HUES48 (cell line): ENCODE data around the gene CRYGN.

Source experiments
- H3K27ac ChIP-seq: one replicate; pipeline ENCODE4 v1.7.0; 2013; ENCODE audit warnings: low read depth, low read length, inconsistent platforms
- H3K27me3 ChIP-seq: 2 replicates; pipeline ENCODE4 v1.6.1; 2013; ENCODE audit warnings: mild to moderate bottlenecking, low read length; ENCODE audit not compliant: control insufficient read depth, insufficient read depth
- H3K36me3 ChIP-seq: 2 replicates; pipeline ENCODE4 v1.6.1; 2013; ENCODE audit warnings: low read length; ENCODE audit not compliant: control insufficient read depth, insufficient read depth
- H3K4me1 ChIP-seq: 2 replicates; pipeline ENCODE4 v1.6.1; 2013; ENCODE audit warnings: mild to moderate bottlenecking, low read length; ENCODE audit not compliant: control insufficient read depth, insufficient read depth
- H3K4me3 ChIP-seq: 2 replicates; pipeline ENCODE4 v1.5.1; 2013; ENCODE audit warnings: mild to moderate bottlenecking, low read depth, low read length
- H3K9ac ChIP-seq: 2 replicates; pipeline ENCODE4 v1.6.1; 2013; ENCODE audit warnings: mild to moderate bottlenecking, low read depth, low read length, moderate library complexity
- H3K9me3 ChIP-seq: 2 replicates; pipeline ENCODE4 v1.6.1; 2013; ENCODE audit warnings: low read length; ENCODE audit not compliant: control insufficient read depth, insufficient read depth

The CRYGN gene

DNA sequence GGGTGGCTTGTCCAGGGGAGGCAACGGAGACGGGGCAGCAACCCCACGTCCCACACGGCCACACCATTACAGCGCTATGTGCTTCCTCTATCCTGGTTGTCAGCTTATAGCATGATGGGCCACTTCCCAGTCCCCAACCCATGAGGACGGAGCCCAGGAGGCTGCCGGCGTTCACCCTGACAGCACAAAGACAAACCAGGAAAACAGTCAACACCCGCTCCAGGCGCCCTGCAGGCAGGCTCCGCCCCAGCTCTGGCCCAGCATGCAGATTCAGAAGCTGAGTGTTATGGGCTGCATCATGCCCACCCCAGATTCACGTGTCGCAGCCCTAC lies 44.9 kb downstream of the CRYGN start:
- H3K9ac ChIP-seq = no peak overlapping the region
- peaks cover 8% of the 10 kb centered on the region; the same call in 1 of the 2 replicates for H3K4me1 ChIP-seq
- H3K4me3 ChIP-seq = no peak overlapping the region
- H3K9me3 ChIP-seq = no peaks in the 10 kb centered on the region
- H3K36me3 ChIP-seq = peaks cover 7% of the 10 kb centered on the region; the same call in 1 of the 2 replicates
- no peak overlapping the region for H3K27ac ChIP-seq
- H3K27me3 ChIP-seq = no peaks in the 10 kb centered on the region

DNA sequence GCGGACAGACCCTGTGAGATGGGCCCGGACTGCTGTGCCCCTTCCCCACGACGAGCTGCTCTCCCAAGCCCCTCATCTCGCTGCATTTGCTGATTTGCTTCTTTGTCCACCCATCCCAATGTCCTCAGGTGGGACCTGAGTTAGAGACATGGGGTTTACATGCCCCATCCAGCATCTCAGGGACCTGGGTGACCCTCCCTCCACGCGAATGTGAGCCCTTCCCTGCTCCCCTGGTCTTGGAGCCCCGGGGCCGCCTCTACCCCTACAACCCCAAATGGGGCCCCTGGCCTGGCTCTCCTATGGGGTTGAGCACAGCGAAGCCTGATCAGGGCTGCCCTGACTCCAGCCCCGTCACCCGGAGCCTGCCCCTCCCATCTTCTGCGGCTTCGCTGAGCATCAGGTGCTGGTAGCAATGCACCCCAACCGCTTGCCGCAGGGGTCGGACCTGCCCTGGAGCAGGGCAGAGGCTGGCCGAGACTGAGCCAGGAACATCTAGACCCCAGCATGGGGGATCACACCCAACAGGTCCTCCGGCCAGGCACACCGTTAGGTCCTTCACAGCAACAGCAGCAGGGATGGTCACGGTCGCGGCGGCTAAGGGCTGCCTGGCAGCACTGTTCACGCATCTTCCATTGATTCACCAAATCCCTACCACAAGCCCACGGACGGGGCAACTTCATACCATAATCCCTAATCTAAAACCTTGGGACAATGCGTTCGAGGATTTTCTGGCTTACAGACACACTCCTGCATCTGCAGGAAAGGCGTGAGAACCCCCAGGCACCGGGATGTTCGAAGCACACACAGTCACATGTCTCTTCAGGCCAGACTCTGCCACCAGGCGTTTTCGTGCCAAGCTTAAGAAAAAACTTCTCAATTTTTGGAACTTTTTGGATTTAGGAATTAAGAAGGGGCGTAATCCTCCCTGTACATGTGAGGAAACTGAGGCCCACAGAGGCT lies 45.6 kb downstream of the CRYGN start:
- no peak overlapping the region for H3K4me3 ChIP-seq
- peaks cover 7% of the 10 kb centered on the region; the same call in 1 of the 2 replicates for H3K36me3 ChIP-seq
- peaks cover 8% of the 10 kb centered on the region; the same call in 1 of the 2 replicates for H3K4me1 ChIP-seq
- H3K9ac ChIP-seq = no peak overlapping the region
- no peaks in the 10 kb centered on the region for H3K27me3 ChIP-seq
- H3K27ac ChIP-seq = no peak overlapping the region
- no peaks in the 10 kb centered on the region for H3K9me3 ChIP-seq

DNA sequence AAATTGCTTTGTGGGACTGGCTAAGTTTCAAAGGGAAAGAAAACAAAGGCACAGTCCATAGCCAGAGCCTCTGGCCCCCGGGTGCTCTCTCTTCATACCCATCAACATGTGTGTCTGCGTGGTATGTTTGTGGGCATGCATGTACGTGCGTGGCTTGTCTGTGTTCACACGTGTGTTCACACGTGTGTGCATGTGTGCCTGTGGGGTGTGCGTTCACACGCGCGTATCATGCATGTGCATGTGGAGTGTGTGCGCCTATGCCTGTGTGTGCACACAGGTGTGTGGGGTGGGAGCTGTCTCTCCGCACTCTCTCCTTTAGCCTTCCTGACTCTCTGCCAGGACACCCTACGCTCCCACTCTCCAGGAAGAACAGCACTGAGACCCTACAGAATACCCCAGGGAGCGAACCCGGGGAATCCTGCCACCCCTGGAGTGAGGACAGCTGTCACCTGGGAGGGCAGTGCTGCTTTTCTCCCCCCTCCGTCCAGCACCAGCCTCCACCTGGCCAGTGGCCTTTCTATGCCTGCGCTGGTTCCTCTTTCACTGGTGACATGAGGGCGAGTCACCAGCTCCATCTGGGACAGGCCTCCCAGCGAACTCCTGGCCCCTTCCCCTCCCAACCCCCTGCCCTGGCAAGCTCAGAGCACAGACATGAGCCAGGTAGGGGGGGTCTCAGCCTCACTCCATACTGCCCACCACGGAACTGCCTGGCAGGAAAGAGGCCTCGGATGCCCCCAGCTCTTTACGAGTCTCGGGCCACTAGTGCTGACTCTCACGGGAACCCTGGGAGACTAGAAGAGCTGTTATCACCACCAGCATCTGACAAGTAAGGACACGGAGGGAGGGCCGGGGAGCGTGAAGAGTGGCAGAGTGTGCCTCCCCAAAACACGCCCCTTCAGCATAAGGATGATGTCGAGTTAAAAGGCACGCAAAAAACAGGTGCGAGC lies 46.6 kb downstream of the CRYGN start:
- H3K27me3 ChIP-seq = no peaks in the 10 kb centered on the region
- no peak overlapping the region for H3K27ac ChIP-seq
- peaks cover 5% of the 10 kb centered on the region; the same call in 1 of the 2 replicates for H3K36me3 ChIP-seq
- H3K4me1 ChIP-seq = peaks cover 8% of the 10 kb centered on the region; the same call in 1 of the 2 replicates
- H3K9me3 ChIP-seq = no peaks in the 10 kb centered on the region
- H3K9ac ChIP-seq = no peak overlapping the region
- H3K4me3 ChIP-seq = no peak overlapping the region

DNA sequence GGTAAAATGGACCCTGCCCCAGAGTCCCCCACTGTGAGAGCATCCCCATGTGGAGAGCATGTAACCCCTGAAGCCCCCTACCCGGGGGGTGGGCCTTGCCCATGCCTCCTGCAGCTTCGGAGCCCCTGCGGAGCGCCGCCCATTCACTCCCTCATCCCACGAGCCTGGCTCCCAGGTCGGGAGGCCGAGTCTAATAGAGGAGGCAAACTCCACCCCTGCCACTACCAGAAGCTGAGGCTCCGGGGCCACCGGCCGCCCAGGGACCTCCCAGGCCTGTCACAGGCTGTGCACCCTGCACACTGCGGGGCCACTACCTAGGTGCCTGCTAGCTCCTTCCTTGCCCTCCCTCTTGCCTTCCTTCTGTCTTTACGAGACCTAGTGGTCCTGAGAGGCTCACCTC lies 47.5 kb downstream of the CRYGN start:
- Histone ChIP-seq H3K27ac (no peak overlapping the region), H3K4me1 (peaks cover 8% of the 10 kb centered on the region; the same call in 1 of the 2 replicates), H3K9ac (no peak overlapping the region), H3K27me3 (no peaks in the 10 kb centered on the region), H3K4me3 (no peak overlapping the region), H3K36me3 (no peaks in the 10 kb centered on the region), H3K9me3 (no peaks in the 10 kb centered on the region)

DNA sequence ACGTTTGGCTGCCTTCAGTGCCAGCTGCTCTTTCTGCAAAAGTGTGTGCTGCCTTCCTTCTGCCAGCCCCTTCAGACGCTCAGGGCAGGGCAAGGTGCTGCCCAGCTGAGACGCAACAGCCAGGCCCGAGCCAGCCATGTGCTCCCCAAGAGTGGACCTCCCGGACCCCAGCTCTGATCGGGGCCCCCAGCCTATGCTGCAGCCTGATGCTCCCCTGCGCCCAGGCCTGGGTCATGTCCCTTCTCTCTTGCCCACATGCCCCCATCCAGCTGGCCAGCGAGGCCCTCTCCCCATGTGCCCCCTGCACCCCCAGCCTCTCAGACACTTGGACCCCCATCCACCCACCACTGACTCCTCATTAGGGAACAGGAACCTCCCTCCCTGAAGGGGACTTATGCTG lies 47.9 kb downstream of the CRYGN start:
- no peak overlapping the region for H3K4me3 ChIP-seq
- no peak overlapping the region for H3K9ac ChIP-seq
- peaks cover 8% of the 10 kb centered on the region; the same call in 1 of the 2 replicates for H3K4me1 ChIP-seq
- no peak overlapping the region for H3K27ac ChIP-seq
- no peaks in the 10 kb centered on the region for H3K27me3 ChIP-seq
- H3K36me3 ChIP-seq = no peaks in the 10 kb centered on the region
- H3K9me3 ChIP-seq = no peaks in the 10 kb centered on the region

DNA sequence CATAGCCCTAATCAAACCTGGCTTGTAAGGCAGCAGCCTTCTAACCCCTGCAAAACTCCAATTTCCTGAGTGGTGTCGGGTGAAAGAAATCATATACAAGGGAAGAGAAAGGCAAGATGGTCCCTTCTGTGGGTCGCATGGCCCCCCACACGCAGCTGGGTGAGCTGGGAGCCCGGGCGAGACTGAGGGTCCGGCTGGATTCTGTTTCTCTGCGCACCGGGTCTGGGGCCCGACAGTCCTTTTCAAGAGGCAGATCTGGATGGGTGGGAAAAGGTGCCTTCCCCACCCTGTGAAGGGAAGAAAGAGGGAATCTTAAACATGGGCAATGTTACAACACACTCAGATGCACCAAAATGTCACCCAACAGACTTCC lies 48.6 kb downstream of the CRYGN start:
- no peak overlapping the region for H3K9ac ChIP-seq
- no peak overlapping the region for H3K4me3 ChIP-seq
- H3K4me1 ChIP-seq = peaks cover 8% of the 10 kb centered on the region; the same call in 1 of the 2 replicates
- H3K9me3 ChIP-seq = no peaks in the 10 kb centered on the region
- no peak overlapping the region for H3K27ac ChIP-seq
- no peaks in the 10 kb centered on the region for H3K27me3 ChIP-seq
- H3K36me3 ChIP-seq = no peaks in the 10 kb centered on the region

DNA sequence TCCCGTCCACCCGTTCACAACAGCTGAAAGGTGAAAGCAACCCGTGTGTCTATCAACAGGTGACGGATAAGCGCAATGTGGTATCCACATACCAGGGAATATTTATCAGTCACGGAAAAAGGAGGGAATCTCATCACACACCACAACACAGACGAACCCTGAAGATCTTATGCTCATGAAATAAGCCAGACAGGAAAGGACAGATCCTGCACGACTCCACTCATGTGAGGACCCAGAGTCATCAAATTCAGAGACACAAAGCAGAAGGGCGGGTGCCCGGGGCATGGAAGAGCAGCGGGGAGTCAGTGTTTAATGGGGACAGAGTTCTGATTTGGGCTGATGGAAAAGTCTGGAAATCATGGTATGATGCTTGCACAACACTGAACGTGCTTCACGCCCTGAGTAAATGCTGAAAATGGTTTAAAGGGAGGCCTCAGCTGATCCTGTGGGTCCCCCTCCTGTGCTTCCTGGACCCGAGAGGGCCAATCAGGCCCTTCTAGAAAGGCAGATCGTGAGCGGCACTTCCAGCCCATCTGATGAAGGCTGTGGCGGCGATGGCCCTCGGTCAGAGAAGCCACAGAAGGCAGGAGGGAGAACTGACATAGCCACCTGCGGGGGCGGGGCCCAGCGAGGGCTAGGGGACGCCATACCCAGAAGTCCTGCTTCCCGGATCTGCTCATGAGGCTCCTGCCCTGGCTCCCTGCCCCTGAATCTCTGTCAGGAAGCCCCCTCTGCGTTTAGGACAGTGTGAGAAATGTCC lies 49.2 kb downstream of the CRYGN start:
- Histone ChIP-seq H3K36me3 (no peaks in the 10 kb centered on the region), H3K27ac (no peak overlapping the region), H3K9me3 (no peaks in the 10 kb centered on the region), H3K9ac (no peak overlapping the region), H3K4me1 (peaks cover 6% of the 10 kb centered on the region; the same call in 1 of the 2 replicates), H3K27me3 (no peaks in the 10 kb centered on the region), H3K4me3 (no peak overlapping the region)

DNA sequence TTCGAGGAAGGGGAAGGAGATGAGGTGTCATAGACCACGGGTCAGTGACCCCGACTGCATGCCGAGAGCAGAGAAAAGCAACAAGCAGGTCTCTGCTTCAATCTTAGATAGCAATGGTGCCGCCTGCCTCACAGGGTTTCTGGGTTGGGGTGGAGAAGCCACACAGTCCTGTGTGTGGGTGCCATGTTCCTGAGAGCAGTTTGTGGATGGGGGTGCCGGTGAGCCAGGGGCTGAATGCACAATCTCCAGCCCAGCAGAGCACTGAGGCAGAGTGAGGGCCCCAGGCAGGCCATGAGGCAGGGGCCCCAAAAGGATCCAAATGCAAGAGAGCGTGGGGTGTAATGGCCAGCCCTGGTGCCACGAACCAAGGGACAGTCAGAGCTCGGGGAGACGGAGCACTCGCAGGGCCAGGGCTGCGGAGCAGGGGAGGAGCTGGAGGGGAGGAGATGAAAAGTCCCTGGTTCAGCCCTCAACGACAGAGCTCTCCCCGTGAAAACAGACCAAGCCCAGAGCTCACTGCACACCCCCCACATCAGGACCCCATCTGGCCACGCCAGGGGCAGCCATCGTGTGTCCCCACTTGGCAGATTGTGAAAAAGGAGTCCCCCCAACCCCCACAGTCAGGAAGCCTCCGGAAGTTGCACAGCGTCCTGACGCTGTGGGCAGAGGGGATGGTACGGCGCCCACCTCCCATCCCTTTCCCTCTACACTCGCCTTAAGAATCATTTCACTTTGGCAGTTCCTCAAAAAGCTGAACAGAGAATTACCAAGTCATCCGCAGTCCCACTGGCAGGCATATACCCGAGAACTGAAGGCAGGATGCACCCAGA lies 50.0 kb downstream of the CRYGN start:
- Histone ChIP-seq H3K27ac (no peak overlapping the region), H3K27me3 (no peaks in the 10 kb centered on the region), H3K4me1 (peaks cover 3% of the 10 kb centered on the region; the same call in 1 of the 2 replicates), H3K9ac (no peak overlapping the region), H3K9me3 (no peaks in the 10 kb centered on the region), H3K36me3 (no peaks in the 10 kb centered on the region), H3K4me3 (no peak overlapping the region)

DNA sequence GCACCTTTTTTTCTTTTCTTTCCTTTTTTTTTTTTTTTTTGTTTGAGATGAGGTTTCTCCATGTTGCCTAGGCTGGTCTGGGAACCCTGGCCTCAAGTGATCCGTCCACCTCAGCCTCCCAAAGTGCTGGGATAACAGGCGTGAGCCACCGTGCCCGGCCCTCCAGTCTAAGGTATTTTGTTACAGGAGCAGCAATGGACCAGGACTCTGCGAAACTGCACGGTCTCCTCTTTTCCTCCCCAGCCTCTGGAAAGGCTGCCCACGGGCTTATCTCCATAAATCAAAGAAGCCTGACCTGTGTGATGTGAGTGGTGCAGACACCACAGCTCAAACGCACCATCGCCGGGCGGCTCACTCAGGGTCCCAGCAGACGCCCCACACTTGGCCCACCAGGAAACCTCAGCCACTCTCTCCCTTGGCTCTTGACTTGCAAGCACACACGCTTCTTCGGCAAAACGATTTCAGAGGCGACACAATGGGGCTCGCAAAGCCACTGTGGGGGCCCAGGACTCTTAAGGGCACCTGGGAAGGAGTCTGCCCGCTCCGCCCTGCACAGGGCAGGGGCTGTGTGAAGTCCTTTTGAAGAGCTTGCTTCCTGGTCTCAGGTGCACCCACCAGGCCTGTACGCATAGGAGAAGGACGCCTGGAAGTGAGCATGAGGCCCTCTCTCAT lies 50.7 kb downstream of the CRYGN start:
- Histone ChIP-seq H3K27me3 (peaks cover 3% of the 10 kb centered on the region; the same call in 1 of the 2 replicates), H3K36me3 (no peaks in the 10 kb centered on the region), H3K9me3 (no peaks in the 10 kb centered on the region), H3K9ac (no peak overlapping the region), H3K4me1 (no peaks in the 10 kb centered on the region), H3K27ac (no peak overlapping the region), H3K4me3 (no peak overlapping the region)
